HFF-Myc (cell line): ENCODE data around the gene WNT3.
A peak's percentile ranks its signal among the peaks of the same experiment; 100 is the strongest.
"Not testable (repeated sequence)": the region's sequence is repeated elsewhere in the genome, so short reads cannot be mapped to it uniquely, and the experiment has no call there.

Experiments
- DNase-seq: peaks from one replicate; pipeline ENCODE4 v3.0.0-alpha.2; 2011; ENCODE audit warnings: low read depth; ENCODE audit errors: extremely low read depth
- H3K4me3 ChIP-seq: replicated peaks from 2 replicates; pipeline ENCODE4 v1.5.1; 2011; ENCODE audit warnings: low read depth, mild to moderate bottlenecking, control low read depth, low read length
- CTCF ChIP-seq: IDR thresholded peaks from 2 replicates; pipeline ENCODE4 v1.5.1; 2012; ENCODE audit warnings: mild to moderate bottlenecking, low read depth, low read length, control low read depth; ENCODE audit errors: missing control alignments

Gene WNT3

GRCh38 chr17:46850688-46851028 lies 32.2 kb upstream of the WNT3 start:
- TF ChIP-seq CTCF: no peak
- H3K4me3 ChIP-seq: no peak overlapping the region
- DNase-seq: no peak

- TF ChIP-seq CTCF: no peak
- no peak overlapping the region for H3K4me3 ChIP-seq
- no peak for DNase-seq
These were observed 30.0 kb upstream of the WNT3 start for GRCh38 chr17:46848534-46848933.

- no peak overlapping the region for H3K4me3 ChIP-seq
- TF ChIP-seq CTCF: no peak
- DNase-seq: no peak
These were observed 29.0 kb upstream of the WNT3 start for GRCh38 chr17:46847204-46848191.

GRCh38 chr17:46842835-46843234 lies 24.3 kb upstream of the WNT3 start:
- no peak for DNase-seq
- peak; percentile 58 for TF ChIP-seq CTCF
- H3K4me3 ChIP-seq: no peak overlapping the region

- no peak overlapping the region for H3K4me3 ChIP-seq
- no peak for DNase-seq
- TF ChIP-seq CTCF: peak; percentile 68
These were observed 23.3 kb upstream of the WNT3 start for GRCh38 chr17:46841561-46842379.

- not testable (repeated sequence) for H3K4me3 ChIP-seq, DNase-seq
These were observed 22.1 kb upstream of the WNT3 start for GRCh38 chr17:46840596-46840995.

GRCh38 chr17:46839211-46839610 lies 20.7 kb upstream of the WNT3 start:
- H3K4me3 ChIP-seq: no peak overlapping the region
- TF ChIP-seq CTCF: no peak
- DNase-seq: no peak
